NOMO-1 treated with dmso at 0.1 percent for 144 hours (cell line): ENCODE results near the gene TDRD3.

Source experiments
- DNase-seq: peaks from one replicate; lab custom pipeline; 2025; ENCODE audit not compliant: unreplicated experiment; lab: John Stamatoyannopoulos, UW

Gene TDRD3

DNA sequence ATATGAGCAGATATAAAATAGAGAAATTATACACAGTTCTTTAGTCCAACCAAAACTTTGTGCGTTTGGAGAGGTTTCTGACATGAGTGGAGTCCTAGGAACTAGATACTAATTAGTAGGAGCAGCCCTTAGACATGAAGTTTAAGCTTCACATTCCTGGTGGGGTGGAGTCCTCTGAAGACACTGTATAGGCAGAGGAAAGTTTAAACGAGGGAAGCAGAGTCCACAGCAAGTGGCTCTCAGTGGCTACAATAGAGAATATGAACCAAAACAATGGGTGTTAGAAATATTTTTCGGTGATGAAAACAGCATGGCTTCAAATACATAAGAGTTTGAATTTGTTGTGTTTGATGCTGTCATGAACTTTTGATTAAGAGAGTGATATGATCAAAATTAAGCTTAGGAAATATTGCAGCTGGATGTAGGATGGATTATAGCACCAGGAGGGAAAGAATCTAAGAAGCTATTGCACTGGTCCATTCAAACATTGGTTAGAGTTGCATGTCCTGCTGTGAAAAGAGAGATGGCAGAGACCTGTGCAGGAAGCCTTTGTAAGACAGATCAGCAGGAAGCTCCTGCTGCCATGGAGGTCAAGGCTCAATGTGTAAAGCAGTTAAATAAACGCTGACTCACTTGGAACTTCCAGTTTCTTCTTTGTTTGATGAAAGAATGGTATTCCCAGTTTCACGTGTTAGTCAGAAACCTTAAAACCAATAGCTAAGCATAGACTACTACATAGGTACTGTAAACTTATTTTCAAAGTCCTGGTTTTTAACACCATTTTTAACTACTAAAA is 175.2 kb downstream of the TDRD3 start:
- DNase-seq, result no peak

GRCh38 chr13:60572855-60573254 is 175.8 kb downstream of the TDRD3 start:
- DNase-seq, result no peak

- no peak for DNase-seq
These were observed 177.7 kb downstream of the TDRD3 start for GRCh38 chr13:60574735-60575134.

DNA sequence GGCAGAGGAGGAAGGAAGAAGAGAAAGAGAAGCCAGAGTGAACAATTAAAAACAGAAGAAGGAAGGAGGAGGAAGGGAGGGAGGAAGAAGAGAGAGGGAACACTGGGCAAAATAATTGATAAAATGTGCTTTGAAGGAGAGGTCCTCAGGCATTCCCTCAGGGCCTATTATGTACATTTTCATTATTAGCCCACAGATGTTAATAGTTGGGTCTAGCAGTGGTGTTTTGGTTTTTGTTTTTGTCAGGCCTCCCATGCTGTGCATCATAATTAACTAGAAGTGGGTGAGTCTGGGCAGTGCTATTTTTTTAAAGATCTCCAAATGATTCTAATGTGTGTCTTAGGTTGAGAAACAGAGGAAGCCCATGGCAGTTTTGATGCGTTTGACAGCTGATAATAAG is 178.1 kb downstream of the TDRD3 start:
- DNase-seq, result no peak

GRCh38 chr13:60577761-60578160 is 180.7 kb downstream of the TDRD3 start:
- DNase-seq, result no peak

DNA sequence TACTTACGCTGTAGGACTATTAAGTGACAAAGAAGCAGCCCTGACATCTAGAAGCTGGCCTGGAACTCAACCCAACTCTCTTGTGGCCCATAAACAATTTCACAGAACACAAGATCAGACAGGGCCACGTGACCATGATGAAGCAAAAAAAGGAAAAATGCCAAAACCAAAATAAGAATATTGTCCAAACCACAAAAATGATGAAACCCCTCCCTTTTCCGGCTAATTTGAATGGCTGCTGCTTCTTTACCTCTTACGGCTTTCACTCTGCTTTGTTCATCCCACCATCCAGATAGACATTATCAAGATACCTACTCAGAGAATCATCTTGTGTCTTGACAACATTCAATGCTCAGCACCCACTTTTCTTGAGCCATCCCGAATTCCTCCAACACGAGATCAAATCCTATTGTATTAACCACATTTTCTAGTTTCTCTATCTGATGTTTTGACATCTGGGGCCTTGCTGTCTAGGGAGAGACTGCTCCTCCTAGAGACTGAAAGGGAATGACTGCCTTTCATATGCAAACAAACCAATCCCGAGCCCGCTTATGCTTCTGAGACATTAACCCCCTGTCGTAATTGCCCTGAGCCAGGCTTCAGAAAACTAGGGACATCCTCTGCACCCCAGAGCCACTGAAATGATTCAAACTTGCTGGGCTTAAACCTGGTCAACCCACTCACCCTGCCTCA is 186.3 kb downstream of the TDRD3 start:
- DNase-seq, result no peak

- DNase-seq, result no peak
These were observed 187.1 kb downstream of the TDRD3 start for GRCh38 chr13:60583911-60584753.

DNA sequence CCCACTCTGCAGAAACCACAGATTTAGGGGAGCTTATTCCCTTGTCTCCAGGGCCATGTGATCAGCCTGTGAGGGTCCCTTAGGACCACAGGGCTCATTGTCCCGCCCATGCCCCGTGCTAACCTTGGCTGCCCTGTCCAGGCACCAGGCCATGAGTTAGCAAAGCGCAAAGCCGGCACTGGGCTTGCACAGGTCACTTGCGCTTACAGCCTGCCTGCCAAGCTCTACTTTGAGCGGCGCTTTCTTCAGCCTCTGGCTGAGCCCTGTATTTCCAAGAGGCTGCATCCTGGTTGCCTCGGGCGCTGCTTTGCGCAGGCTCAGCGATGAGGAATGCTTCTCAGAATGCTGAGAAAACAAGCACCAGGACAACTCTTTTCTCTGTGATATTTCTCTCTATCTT is 188.0 kb downstream of the TDRD3 start:
- no peak for DNase-seq

DNA sequence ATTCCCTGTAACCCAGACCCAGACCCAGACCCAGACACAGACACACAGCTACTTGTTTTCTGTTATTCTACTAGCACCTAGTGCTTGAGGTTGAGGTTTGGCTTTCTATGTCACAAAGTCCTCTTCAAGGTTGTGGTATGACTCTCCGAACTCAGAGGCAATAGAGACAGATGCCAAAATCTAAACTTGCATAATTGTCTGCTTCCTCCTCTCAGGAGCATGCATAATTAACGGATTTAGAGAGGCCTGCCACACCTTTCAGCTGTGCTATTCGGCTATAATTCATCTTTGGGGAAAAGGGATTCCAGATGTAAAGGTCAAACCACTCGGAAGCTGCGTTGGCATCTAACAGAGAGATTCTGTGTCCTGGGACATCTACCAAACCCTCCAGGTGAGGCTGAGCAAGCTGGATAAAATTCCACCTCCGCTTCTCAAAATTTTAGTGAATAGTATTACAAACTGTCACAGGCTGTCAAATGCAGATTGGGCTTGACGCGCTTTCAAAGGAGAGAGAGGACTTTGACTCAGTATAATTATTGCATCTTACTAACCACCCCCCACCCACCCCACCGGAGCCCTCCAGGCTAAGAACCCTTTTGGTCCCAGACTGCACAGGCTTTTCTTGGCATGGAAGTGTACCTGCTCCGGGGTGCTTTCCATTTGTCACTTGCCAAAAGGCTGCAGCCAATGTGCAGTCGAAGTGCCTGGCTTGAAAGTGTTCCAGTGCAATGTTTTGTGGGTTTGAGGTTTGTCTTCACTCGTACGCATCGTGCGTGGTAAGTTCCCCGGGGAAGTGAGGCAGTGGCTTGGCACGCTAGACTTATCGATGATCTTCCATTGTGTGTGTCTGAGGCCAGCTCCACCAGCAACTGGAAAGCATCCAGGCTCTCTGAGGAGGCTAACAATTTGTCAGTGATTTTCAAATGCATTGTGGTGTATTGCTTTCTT is 194.1 kb downstream of the TDRD3 start:
- DNase-seq, result no peak

GRCh38 chr13:60603049-60603448 is 206.0 kb downstream of the TDRD3 start:
- no peak for DNase-seq

DNA sequence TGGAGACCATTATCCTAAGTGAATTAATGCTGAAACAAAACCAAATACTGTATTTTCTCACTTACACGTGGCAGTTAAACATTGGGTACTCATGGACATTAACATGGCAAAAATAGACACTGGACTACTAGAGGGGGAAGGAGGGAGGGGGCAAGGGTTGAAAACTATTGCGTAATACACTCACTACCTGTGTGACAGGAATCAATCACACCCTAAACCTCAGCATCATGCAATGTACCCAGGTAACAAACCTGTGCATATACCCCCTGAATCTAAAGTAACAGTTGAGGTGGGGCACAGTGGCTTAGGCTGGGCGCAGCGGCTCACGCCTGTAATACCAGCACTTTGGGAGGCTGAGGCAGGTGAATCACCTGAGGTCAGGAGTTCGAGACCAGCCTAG is 207.0 kb downstream of the TDRD3 start:
- no peak for DNase-seq

DNA sequence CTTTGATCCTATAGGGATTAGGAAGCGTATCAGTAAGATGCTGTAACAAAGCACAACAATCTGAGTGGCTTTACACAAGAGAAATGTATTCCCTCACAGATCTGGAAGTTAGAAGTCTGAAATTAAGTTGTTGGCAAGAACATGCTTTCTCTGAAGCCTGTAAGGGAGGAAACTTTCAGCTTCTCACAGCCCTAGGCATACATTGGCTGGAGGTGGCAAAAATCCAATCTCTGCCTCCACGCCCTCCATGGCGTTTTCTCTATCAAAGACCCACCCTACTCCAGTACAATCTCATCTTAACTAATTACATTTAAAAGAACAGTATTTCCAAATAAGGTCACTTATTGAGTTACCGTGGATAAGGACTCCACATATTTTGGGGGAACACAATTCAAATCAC is 211.9 kb downstream of the TDRD3 start:
- DNase-seq, result no peak

DNA sequence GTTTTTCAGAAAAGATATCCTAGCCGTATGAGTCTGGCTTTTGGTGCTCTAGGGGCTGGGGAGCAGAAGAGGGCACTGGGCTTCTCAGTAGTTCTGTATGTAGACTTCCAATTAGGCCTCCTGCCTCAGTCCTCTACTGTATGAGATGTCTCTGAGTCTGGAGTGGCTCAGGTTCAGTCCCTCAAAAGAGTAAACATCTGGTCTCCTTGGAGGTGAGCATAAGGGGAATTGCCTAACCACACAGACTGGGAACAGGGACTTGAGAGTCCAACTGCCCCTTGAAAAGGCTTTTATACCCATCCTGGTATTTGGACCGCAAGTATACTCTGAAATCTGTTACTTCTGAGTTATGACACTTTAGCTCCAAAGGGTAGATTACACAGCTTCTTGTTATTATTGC is 214.5 kb downstream of the TDRD3 start:
- DNase-seq, result no peak

DNA sequence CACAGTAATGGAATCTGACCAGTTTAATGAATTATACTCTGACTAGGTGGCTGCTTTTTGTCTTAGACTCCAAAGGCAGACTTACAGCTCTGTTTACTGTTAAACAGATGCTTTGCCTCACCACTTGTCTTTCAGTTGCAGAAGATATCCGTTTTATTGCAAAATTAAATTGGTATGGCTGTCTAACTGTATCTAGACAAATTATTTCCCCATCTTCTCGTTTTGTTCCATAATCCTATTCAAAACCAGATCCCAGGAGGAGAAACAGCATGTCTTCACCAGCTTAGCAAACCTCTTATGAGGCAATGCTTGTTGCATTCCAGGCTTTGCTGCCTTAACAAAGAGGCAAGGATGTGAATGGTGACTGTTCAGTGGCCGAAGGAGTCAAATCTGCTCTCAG is 215.6 kb downstream of the TDRD3 start:
- no peak for DNase-seq

DNA sequence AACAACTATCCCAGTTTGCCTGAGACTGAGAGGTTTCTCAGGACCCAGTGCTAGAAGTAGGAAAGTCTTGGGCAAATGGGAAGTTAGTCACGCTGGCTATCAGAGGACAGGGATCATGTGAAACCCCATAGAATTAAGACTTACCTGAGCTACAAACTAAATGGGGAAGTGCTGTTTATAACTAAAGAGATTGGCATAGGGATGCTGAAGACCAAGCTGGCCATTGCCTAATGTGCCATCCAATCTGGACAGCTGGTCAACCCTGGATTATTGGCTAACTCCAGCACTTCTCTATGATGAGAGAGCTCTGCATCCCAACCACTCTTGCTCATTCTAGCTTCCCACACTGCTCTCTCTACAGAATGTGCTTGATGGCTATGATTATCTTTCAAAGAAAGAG is 216.1 kb downstream of the TDRD3 start:
- DNase-seq, result no peak

GRCh38 chr13:60617991-60618733 is 221.1 kb downstream of the TDRD3 start:
- no peak for DNase-seq

GRCh38 chr13:60619461-60619860 is 222.4 kb downstream of the TDRD3 start:
- DNase-seq, result no peak

DNA sequence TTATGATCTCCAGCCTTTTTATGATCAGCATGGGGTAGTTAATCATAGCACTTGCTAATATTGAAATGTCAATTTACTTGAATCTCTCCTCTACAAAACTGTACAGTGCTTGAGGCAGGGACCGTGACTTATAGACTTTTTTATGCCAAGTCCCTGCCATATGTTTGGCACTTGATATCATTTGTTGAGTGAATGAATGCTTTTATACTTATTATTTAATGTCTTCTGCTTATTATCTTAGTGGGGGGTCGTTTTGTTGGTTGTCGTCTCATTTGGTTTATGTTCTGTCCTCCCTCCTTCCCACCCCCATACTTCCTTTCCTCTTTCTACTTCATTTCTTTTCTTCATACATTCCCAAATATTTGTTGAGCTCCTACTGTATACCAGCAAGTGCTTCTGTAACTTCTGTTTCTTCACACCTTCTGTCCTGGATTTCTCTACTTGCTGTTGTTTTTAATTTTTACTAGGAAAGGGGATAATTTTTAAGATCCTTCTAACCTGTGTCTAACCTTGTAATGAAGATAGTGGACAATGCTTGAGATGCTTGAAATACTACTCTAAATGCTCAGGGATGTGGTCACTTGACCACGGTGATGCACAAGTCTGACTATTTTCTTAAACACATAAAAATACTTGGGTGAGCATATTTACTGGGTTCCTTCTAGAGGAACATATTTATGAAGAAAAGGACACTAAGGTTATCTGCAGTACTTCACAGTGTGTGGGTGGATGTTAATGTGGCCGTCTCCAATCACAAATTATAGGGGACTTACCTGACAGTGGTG is 223.8 kb downstream of the TDRD3 start:
- no peak for DNase-seq

- DNase-seq, result no peak
These were observed 226.1 kb downstream of the TDRD3 start for GRCh38 chr13:60623151-60623550.
